A673 (cell line): ENCODE results near the gene ZNF616. TPM values are rescaled to one million over a fixed set of nuclear protein-coding genes. Genes with fewer than 3 reads are reported as not detected.

Experiments
- BruUV-seq: library from RNA; stranded (reverse); fragments of 400-500 nt; replicated peaks from 2 replicates; lab custom pipeline; 2021; lab: Mats Ljungman, UMichigan
- CTCF ChIA-PET: fragments of 300-600 bp; sonication (Branson Sonifier 250); formaldehyde crosslinking; loops from one replicate; lab custom pipeline; 2022; ENCODE audit warnings: antibody characterized with exemption; lab: Charles Lee
- POLR2A ChIA-PET: fragments of 300-600 bp; sonication (Branson Sonifier 250); formaldehyde crosslinking; loops from one replicate; lab custom pipeline; 2022; ENCODE audit warnings: antibody characterized with exemption; ENCODE audit not compliant: low non-redundant PET; lab: Charles Lee
- DNase-seq: peaks from one replicate; pipeline ENCODE4 v3.0.0-alpha.2; 2015; ENCODE audit warnings: low spot score
- H3K27ac ChIP-seq: fragments of 200-600 bp; sonication (generic); 2 replicates; pipeline ENCODE4 v1.5.1; 2016; ENCODE audit warnings: mixed run types, low read depth, mild to moderate bottlenecking, mixed read lengths, antibody characterized with exemption, low read length; ENCODE audit not compliant: poor library complexity, severe bottlenecking
- H3K27me3 ChIP-seq: fragments of 200-600 bp; sonication (generic); replicated peaks from 2 replicates; pipeline ENCODE4 v1.6.1; 2017; ENCODE audit warnings: mixed run types, low read depth, mild to moderate bottlenecking, mixed read lengths, antibody characterized with exemption, low read length; ENCODE audit not compliant: insufficient read depth, poor library complexity
- H3K36me3 ChIP-seq: fragments of 200-600 bp; sonication (generic); 2 replicates; pipeline ENCODE4 v1.6.1; 2016; ENCODE audit warnings: mixed run types, mild to moderate bottlenecking, mixed read lengths, antibody characterized with exemption, low read length; ENCODE audit not compliant: insufficient read depth, poor library complexity, severe bottlenecking
- H3K4me1 ChIP-seq: fragments of 200-600 bp; sonication (generic); 2 replicates; pipeline ENCODE4 v1.6.1; 2017; ENCODE audit warnings: mixed run types, mild to moderate bottlenecking, mixed read lengths, antibody characterized with exemption, low read length; ENCODE audit not compliant: insufficient read depth, poor library complexity, severe bottlenecking
- H3K4me3 ChIP-seq: fragments of 200-600 bp; sonication (generic); 2 replicates; pipeline ENCODE4 v1.5.1; 2016; ENCODE audit warnings: low read depth, mixed run types, mild to moderate bottlenecking, mixed read lengths, low read length; ENCODE audit not compliant: poor library complexity, severe bottlenecking
- H3K9me3 ChIP-seq: fragments of 200-600 bp; sonication (generic); 2 replicates; pipeline ENCODE4 v1.6.1; 2016; ENCODE audit warnings: mixed run types, low read depth, mild to moderate bottlenecking, mixed read lengths, antibody characterized with exemption, low read length; ENCODE audit not compliant: poor library complexity, severe bottlenecking
- CTCF ChIP-seq: fragments of 300-800, 200-600 bp; sonication (generic); conservative IDR thresholded peaks from 2 replicates; pipeline ENCODE4 v1.5.1; 2017; ENCODE audit warnings: low read depth, mild to moderate bottlenecking, antibody characterized with exemption, low read length, moderate library complexity, mixed read lengths
- EZH2 ChIP-seq: fragments of 200-600 bp; sonication (generic); IDR thresholded peaks from 2 replicates; pipeline ENCODE4 v1.6.1; 2017; ENCODE audit warnings: borderline replicate concordance, low read depth, mild to moderate bottlenecking, mixed read lengths, antibody characterized with exemption, low read length; ENCODE audit not compliant: poor library complexity, severe bottlenecking
- intact Hi-C: fragments of 100-400 bp; cut with micrococcal nuclease; formaldehyde crosslinking; loops from one replicate; pipeline ENCODE4 v1.10.0; 2022; ENCODE audit not compliant: unreplicated experiment
- total RNA-seq: library from RNA; stranded (reverse); gene quantifications from 2 replicates; pipeline ENCODE4 v1.2.3, GENCODE V29; 2021

The ZNF616 gene
- total RNA-seq, 1 experiment from 2014 or later, result 17.1 TPM

DNA sequence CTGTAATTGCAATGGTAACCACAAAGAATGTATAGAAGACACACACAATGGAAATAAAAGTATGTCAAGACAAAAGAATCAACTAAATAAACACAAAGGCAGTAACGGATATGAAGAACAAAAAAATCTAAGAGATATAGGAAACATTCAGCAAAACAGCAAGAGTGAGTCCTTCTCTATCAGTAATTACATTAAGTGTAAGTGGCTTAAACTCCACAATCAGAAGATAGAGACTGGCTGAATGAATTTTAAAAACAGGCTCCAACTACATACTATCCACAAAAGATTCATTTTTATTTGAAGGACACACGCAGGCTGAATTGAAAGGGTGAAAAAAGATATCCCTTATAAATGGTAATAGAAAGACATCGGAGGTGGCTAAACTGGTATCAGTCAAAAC lies 19.5 kb downstream of the ZNF616 start:
- no peak for TF ChIP-seq EZH2
- no peak for TF ChIP-seq CTCF
- intact Hi-C loops, result no loop called here
- no peak for DNase-seq
- Histone ChIP-seq H3K27me3 (no peaks in the 10 kb centered on the region), H3K4me3 (no peak overlapping the region), H3K27ac (no peak overlapping the region), H3K36me3 (peaks cover 80% of the 10 kb centered on the region), H3K9me3 (peaks cover 93% of the 10 kb centered on the region), H3K4me1 (no peaks in the 10 kb centered on the region)
- ChIA-PET POLR2A (no interaction called here), CTCF (no interaction called here)
- BruUV-seq, result no TSS peak

DNA sequence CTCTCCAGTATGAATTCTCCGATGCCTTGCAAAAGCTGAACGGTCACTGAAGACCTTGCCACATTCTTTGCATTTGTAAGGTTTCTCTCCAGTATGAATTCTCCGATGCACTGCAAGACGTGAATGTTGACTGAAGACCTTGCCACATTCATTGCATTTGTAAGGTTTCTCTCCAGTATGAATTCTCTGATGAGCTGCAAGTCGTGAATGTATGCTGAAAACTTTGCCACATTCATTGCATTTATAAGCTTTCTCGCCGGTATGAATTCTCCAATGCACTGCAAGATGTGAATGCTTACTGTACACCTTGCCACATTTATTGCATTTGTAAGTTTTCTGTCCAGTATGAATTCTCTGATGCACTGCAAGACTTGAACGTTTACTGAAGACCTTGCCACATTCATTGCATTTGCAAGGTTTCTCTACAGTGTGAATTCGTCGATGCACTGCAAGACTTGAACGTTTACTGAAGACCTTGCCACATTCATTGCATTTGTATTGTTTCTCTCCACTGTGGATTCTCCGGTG lies 24.1 kb downstream of the ZNF616 start:
- no peak overlapping the region for H3K27ac ChIP-seq
- ChIA-PET POLR2A (no interaction called here), CTCF (no interaction called here)

GRCh38 chr19:52114691-52115090 lies 25.0 kb downstream of the ZNF616 start:
- Histone ChIP-seq H3K4me1 (no peaks in the 10 kb centered on the region), H3K27me3 (no peaks in the 10 kb centered on the region), H3K4me3 (no peak overlapping the region), H3K27ac (no peak overlapping the region), H3K36me3 (peaks cover 36% of the 10 kb centered on the region), H3K9me3 (peaks cover 95% of the 10 kb centered on the region)
- intact Hi-C loops, result no loop called here
- DNase-seq, result no peak
- POLR2A ChIA-PET, result no interaction called here
- no peak for TF ChIP-seq EZH2
- TF ChIP-seq CTCF, result no peak
- CTCF ChIA-PET, result no interaction called here
- BruUV-seq, result no TSS peak

More for the DNA sequence above, 24.1 kb downstream of the ZNF616 start:
- intact Hi-C loops, result no loop called here
- TF ChIP-seq EZH2, result no peak
- TF ChIP-seq CTCF, result no peak
- H3K36me3 ChIP-seq, result peaks cover 36% of the 10 kb centered on the region
- DNase-seq, result no peak
- no peaks in the 10 kb centered on the region for H3K4me1 ChIP-seq
- no peak overlapping the region for H3K4me3 ChIP-seq
- peaks cover 98% of the 10 kb centered on the region for H3K9me3 ChIP-seq
- no TSS peak for BruUV-seq
- no peaks in the 10 kb centered on the region for H3K27me3 ChIP-seq
